GM18870 (cell line): ENCODE results near the gene ZNF618.

Source experiments
- ATAC-seq: cut with Tn5 transposase; IDR thresholded peaks from one replicate; pipeline ENCODE4 v1.9.1; 2021; ENCODE audit warnings: moderate library complexity; ENCODE audit not compliant: unreplicated experiment

ZNF618 gene

GRCh38 chr9:113954591-113954990, 78.5 kb downstream of the ZNF618 start:
- no peak for ATAC-seq

DNA sequence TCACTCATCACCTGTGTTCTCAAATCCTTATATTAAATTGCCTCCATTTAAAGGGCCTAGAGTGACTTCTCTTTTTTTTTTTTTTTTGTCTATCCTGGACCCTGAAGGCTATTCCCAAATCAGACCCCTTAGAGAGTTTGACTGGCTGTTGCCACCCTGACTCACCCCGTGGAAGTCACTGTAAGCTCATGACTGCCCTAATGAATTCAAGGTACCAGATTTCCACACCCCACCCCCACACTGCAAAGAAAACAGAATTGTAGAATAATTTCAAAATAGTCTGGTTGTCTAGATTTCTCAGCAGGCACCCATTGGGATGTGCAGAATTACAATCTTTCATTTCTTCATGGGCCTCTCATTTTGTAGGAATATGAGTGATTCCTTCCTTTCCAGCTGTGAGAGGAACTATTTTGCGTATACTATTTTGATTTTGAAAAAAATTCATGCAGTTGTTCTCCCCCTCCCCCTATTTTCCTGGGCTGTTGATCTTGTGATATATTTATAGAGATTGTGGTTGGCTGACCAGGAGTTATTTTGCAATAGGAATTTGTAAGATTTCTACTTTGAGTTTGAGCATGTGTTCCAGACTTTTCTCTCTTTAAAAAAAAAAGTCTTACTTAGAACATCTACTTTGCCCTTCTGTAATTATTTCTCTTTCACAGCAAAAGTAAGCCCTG, 79.1 kb downstream of the ZNF618 start:
- no peak for ATAC-seq

GRCh38 chr9:113956901-113957300, 80.8 kb downstream of the ZNF618 start:
- no peak for ATAC-seq

GRCh38 chr9:113957351-113957750, 81.2 kb downstream of the ZNF618 start:
- ATAC-seq = no peak

- no peak for ATAC-seq
Measured at GRCh38 chr9:113957821-113958341, 81.8 kb downstream of the ZNF618 start.

GRCh38 chr9:113958556-113958955, 82.4 kb downstream of the ZNF618 start:
- ATAC-seq = no peak

DNA sequence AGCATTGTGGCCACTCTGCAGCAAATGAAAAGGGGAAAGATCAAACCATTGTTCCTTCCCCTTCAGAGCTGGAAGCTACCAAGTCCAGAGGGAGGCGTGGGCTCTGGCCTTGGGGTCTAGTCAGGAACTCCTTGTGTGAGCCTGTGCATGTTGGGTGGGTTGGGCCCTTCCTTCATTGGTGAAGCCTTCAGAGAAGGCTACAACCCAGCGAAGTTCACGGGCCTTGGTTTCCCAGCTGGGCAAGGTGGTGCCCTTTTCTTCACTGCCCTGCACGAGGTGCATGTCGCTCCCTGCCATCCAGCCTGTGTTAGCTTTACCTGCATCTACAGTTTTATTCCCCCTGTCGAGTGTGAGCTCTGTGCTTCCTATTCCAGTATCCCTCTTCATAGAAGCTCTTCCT, 84.7 kb downstream of the ZNF618 start:
- no peak for ATAC-seq

GRCh38 chr9:113962396-113962795, 86.3 kb downstream of the ZNF618 start:
- ATAC-seq = no peak

- ATAC-seq = no peak
Measured at GRCh38 chr9:113963017-113963620, 87.0 kb downstream of the ZNF618 start.

- ATAC-seq = no peak
Measured at GRCh38 chr9:113963696-113964494, 87.8 kb downstream of the ZNF618 start.

GRCh38 chr9:113964495-113965170, 88.5 kb downstream of the ZNF618 start:
- ATAC-seq = no peak

DNA sequence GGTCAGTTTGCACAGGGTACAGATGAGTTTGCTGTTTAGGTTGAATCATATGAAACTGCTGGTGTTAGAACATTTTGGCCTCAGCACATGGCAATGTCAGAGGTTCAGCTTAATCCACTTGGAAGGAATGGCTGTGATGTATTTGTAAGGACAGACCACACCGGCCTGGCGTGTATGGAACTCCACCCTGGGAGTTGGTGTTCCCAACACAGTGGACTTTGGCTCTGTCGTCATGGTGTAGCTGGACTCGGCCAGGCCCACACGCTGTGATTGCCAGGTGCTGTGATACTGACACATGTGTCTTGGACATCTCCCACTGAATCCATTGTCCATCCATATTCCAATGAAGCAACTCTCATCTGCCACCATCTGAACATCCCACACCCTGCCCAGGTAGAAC, 90.3 kb downstream of the ZNF618 start:
- no peak for ATAC-seq

- ATAC-seq = no peak
Measured at GRCh38 chr9:113967380-113967779, 91.3 kb downstream of the ZNF618 start.

DNA sequence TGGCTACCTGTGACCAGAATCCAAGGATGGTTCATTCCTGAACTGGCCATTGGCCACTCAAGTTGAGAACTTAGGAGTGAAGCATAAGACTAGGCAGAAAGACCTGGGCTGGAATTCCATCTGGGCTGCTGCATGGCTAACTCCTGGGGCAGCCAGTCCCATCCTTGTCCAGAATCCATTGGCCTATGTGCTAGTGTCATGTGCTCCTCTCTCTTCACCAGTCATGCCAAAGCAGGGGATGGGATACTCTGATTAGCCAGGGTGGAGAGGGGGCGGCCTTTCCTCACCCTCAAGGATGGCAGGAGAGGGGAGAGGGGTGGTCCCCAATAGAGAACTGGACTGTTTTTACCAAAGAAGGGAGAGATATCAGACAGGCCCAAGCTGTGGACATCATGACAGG, 93.2 kb downstream of the ZNF618 start:
- ATAC-seq = no peak

- no peak for ATAC-seq
Measured at GRCh38 chr9:113973226-113973625, 97.1 kb downstream of the ZNF618 start.

DNA sequence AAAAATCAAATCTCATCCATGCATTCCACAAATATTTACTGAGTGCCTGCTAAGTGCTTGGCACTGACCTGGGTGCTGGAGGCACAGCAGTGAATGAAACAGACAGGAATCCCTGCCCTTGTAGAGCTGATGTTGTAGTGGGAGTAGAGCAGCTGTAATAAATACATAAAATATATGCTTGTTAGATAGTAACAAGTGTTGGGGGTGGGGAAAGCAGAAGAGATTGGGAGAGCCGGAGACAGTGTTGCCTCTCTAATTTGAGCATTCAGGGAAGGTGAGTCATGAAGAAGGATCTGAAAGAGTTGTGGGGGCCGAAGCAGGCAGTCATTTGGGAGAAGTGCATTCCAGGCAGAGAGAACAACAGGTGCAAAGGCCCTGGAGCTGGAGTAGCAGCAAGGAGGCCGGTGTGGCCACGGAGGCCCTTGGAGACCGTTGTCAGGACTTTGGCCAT, 97.9 kb downstream of the ZNF618 start:
- no peak for ATAC-seq

DNA sequence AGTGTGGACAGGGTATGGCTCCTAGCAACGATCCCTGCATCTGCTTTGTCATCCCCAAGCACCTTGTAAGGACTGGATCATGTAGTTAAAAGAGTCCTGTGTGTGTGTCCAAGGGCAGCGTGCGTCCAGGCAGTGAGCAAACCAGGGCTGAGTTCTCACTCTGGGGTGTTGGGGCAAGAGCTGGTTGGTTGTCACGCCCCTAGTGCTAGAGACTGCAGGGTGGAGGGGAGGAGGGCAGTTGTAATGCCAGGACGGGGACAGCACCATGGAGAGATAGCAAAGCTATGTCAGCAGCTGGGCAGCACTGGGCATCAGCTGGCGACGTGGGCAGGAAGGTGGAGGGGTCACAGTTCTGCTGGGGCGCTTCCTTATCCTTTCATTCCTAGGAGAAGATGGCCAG, 100.8 kb downstream of the ZNF618 start:
- no peak for ATAC-seq

- ATAC-seq = no peak
Measured at GRCh38 chr9:113978725-113979342, 102.7 kb downstream of the ZNF618 start.

GRCh38 chr9:113979343-113980127, 103.4 kb downstream of the ZNF618 start:
- no peak for ATAC-seq
